ENCODE data around the gene CXCL6.

DNA sequence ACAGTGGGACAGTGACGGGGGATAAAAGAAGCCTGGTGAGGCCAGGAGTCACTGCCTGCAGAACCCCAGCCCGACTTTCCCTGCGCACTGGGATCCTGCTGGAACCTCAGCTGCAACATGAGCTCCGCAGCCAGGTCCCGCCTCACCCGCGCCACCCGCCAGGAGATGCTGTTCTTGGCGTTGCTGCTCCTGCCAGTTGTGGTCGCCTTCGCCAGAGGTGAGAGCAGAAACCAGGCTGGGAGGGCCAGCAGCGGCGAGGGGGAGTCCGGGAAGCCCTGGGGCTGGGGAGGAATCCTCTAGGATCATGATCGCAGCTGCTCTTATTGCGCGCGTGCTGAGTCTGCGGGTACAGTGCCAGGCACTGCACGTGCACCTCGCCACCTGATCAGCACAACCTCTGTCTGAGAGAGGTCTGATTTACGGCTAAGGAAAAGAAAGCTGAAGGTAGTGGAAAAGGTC is 16.8 kb downstream of the CXCL6 start, which contains the start of gene PF4V1:
- TF ChIP-seq, protein P1, sequence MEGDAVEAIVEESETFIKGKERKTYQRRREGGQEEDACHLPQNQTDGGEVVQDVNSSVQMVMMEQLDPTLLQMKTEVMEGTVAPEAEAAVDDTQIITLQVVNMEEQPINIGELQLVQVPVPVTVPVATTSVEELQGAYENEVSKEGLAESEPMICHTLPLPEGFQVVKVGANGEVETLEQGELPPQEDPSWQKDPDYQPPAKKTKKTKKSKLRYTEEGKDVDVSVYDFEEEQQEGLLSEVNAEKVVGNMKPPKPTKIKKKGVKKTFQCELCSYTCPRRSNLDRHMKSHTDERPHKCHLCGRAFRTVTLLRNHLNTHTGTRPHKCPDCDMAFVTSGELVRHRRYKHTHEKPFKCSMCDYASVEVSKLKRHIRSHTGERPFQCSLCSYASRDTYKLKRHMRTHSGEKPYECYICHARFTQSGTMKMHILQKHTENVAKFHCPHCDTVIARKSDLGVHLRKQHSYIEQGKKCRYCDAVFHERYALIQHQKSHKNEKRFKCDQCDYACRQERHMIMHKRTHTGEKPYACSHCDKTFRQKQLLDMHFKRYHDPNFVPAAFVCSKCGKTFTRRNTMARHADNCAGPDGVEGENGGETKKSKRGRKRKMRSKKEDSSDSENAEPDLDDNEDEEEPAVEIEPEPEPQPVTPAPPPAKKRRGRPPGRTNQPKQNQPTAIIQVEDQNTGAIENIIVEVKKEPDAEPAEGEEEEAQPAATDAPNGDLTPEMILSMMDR (conservative IDR thresholded peaks at IDR 0.05; ENCODE audit: low read depth, low read length), result no peak
- TF ChIP-seq EZH2 (IDR thresholded peaks at IDR 0.05; ENCODE audit: low read length, unreplicated experiment), result no peak
- no peak for TF ChIP-seq EZH2phosphoT487 (IDR thresholded peaks at IDR 0.05; ENCODE audit: borderline replicate concordance, low read length)

All from PC-3 (cell line).